Large intestine (tissue), 3 donors: ENCODE data around the gene GLYATL1B. TPM values are rescaled to one million over a fixed set of nuclear protein-coding genes. Genes with fewer than 3 reads are reported as not detected.
"Not testable (repeated sequence)": the region's sequence is repeated elsewhere in the genome, so short reads cannot be mapped to it uniquely, and the experiment has no call there.

ENCODE experiments used
- DNase-seq, 2 donors: peaks; one replicate each; pipeline versions ENCODE4 v3.0.0 to v3.0.0-alpha.2; 2013
- H3K27ac ChIP-seq: one replicate; pipeline ENCODE4 v1.5.1; 2013; ENCODE audit warnings: low read length
- H3K27me3 ChIP-seq: 2 replicates; pipeline ENCODE4 v1.6.1; 2013; ENCODE audit warnings: low read length; ENCODE audit not compliant: control insufficient read depth, insufficient read depth
- H3K36me3 ChIP-seq: 2 replicates; pipeline ENCODE4 v1.6.1; 2013; ENCODE audit warnings: low read length; ENCODE audit not compliant: control insufficient read depth, insufficient read depth
- H3K4me1 ChIP-seq: one replicate; pipeline ENCODE4 v1.6.1; 2013; ENCODE audit warnings: low read length; ENCODE audit not compliant: control insufficient read depth, insufficient read depth
- H3K4me3 ChIP-seq: one replicate; pipeline ENCODE4 v1.5.1; 2013; ENCODE audit warnings: low read length
- H3K9me3 ChIP-seq: one replicate; pipeline ENCODE4 v1.6.1; 2013; ENCODE audit warnings: mild to moderate bottlenecking, low read depth, low read length, moderate library complexity; ENCODE audit not compliant: control insufficient read depth
- WGBS: methylation state at CpG from one replicate; pipeline ENCODE4 v1.1.5; 2013; ENCODE audit warnings: low lambda C conversion rate; ENCODE audit not compliant: insufficient coverage; 5-methylcytosine and 5-hydroxymethylcytosine counted together
- polyA plus RNA-seq: library from polyadenylated mRNA; unstranded; fragments of 120-200 nt; gene quantifications from one replicate; pipeline ENCODE4 v1.2.1, GENCODE V29; 2013

GLYATL1B gene
- polyA plus RNA-seq, 1 donor = not detected

DNA sequence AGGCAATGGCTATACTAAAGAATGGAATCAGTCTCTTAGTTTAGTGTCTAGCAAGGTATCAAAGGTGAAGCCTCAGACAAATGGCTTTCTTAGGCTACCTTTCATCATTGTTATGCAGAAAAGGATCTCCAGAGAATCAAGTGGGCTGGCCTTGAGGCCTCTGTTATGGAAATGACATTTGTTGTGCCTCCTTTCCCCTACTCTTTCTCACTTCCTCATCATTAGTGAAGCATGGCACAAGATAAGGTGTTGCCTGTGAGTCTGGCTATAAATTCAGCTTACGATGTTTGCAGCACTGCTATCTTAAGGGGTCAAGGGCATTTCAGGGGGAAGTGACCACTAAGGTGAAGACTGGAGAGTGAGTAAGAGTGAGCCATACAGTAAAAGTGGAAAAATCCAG, 9.1 kb downstream of the GLYATL1B start:
- DNase-seq, H3K27me3 ChIP-seq, H3K9me3 ChIP-seq, H3K27ac ChIP-seq, H3K4me3 ChIP-seq, H3K4me1 ChIP-seq, H3K36me3 ChIP-seq: not testable (repeated sequence)
- WGBS = no CpG with 5 or more reads among the region's 1 CpG

GRCh38 chr11:59095972-59096575, 10.0 kb downstream of the GLYATL1B start:
- not testable (repeated sequence) for H3K27ac ChIP-seq, DNase-seq, H3K36me3 ChIP-seq, H3K9me3 ChIP-seq, H3K4me1 ChIP-seq, H3K27me3 ChIP-seq, H3K4me3 ChIP-seq
- no CpG with 5 or more reads among the region's 5 CpGs for WGBS

GRCh38 chr11:59097113-59097708, 11.1 kb downstream of the GLYATL1B start:
- Histone ChIP-seq H3K4me1 (no peaks in the 10 kb centered on the region), H3K27ac (no peak overlapping the region), H3K9me3 (no peaks in the 10 kb centered on the region), H3K36me3 (no peaks in the 10 kb centered on the region), H3K4me3 (no peak overlapping the region), H3K27me3 (no peaks in the 10 kb centered on the region)
- no CpG with 5 or more reads among the region's 5 CpGs for WGBS
- peak; percentile 35 to 44 for DNase-seq

DNA sequence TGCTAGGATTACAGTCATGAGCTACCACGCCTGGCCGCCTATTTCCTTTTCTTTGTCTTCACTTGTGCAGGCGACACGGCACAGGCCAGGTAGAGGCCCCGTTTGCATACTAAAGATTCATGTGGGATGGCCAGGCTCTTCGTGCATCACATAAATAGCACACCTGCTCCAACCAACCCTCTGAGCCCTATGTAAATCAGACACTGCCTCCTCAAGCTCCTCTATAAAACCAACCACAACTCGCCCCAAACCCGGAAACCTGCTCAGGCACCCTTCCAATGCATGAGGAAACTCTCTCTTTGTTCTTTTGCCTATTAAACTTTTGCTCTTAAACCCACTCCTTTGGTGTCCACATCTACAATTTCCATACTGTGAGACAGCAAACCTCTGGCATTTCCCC, 11.8 kb downstream of the GLYATL1B start:
- not testable (repeated sequence) for H3K9me3 ChIP-seq, H3K4me3 ChIP-seq, H3K27ac ChIP-seq, H3K36me3 ChIP-seq, H3K27me3 ChIP-seq, DNase-seq, H3K4me1 ChIP-seq
- no CpG with 5 or more reads among the region's 8 CpGs for whole genome bisulfite sequencing

GRCh38 chr11:59102259-59102765, 16.2 kb downstream of the GLYATL1B start:
- Histone ChIP-seq H3K9me3 (no peaks in the 10 kb centered on the region), H3K27ac (no peak overlapping the region), H3K27me3 (no peaks in the 10 kb centered on the region), H3K4me3 (peak overlapping the region; percentile 50), H3K4me1 (peaks cover 9% of the 10 kb centered on the region), H3K36me3 (no peaks in the 10 kb centered on the region)
- WGBS = no CpG with 5 or more reads among the region's 23 CpGs
- peak; percentile 56 to 75 for DNase-seq

DNA sequence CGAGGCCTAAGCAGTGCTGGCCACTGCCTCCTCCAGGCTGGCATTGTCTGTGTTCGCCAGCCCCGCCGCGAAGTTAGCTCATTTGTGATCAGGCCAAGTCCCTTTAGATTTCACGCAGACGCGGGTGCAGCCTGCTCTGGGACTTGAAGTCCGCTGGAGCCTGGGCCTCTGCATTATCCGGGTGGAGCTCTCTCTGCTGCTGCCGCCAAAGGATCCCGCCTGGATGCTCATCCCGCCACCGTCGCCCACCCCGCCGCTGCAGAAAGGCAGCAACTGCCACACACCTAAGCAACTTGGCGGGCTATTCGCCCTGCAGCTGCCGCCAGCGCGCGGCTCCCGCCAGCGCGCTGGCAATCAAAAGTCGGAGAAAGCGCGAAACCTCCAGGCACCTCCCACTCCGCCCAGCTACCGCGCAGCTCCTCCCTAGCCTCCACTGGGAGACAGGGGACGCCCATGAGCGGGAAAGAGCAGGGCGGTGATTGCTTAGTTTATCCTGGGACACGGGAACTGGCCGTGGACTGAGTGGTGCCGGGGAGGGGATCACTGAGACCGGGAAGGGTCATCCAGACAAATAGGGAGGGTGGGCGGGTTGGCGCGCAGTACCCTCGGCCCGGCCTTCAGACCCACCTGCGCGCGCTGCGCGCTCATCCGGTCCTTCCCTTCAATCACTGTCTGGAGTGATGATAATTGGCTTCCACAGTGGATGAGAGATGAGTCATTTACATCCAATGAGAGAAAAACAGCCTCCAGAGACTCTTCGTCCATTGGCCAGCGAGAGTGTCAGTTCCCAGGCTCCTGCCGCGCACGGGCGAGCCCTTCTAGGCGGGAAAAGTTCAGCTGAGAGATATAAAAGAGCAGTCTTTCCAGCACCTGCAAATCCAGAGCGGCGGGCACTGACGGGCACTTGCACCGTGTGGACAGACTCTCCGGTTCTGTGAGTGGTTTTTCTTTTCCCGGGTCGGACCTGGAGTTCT, 20.5 kb downstream of the GLYATL1B start, which contains the start of gene FAM111B:
Gene FAM111B (plus strand): TSS at position 875 of the 974 bp plus-strand sequence. CDS start 2,389 bp downstream, outside the sequence.
- H3K9me3 ChIP-seq = no peaks in the 10 kb centered on the region
- H3K36me3 ChIP-seq = no peaks in the 10 kb centered on the region
- no peaks in the 10 kb centered on the region for H3K27me3 ChIP-seq
- DNase-seq = peak; percentile 87 to 93
- H3K4me1 ChIP-seq = peaks cover 13% of the 10 kb centered on the region
- H3K4me3 ChIP-seq = peak within 1 kb of the TSS; percentile 50
- WGBS = no CpG with 5 or more reads among the region's 64 CpGs
- H3K27ac ChIP-seq = peak within 1 kb of the TSS; percentile 34

DNA sequence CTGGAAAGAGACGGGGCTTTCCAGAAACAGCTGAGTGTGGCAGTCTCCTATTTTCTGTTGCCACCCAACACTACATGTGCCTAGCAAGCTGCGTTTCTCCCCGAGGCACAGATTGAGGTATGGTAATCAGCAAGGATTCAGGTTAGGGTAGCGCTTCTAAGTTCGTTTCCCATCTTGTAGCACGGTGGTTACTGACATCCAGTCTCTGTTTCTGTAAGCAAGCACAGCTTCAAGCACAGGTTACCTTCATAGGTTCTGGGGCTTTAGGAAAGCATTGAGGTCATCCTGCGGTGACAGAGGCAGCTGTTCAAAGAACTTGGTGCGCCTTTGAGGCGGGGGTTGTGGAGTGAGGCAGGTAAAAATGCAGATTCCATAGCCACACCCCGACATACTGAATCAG, 21.6 kb downstream of the GLYATL1B start:
- peak overlapping the region; percentile 50 for H3K4me3 ChIP-seq
- peak in 1 of 2 donors; percentile 23 for DNase-seq
- H3K4me1 ChIP-seq, H3K27ac ChIP-seq, H3K27me3 ChIP-seq, H3K9me3 ChIP-seq, H3K36me3 ChIP-seq: not testable (repeated sequence)
- no CpG with 5 or more reads among the region's 10 CpGs for WGBS

GRCh38 chr11:59112494-59112893, 26.4 kb downstream of the GLYATL1B start:
- Histone ChIP-seq H3K36me3 (peaks cover 7% of the 10 kb centered on the region), H3K9me3 (no peaks in the 10 kb centered on the region), H3K4me1 (peaks cover 2% of the 10 kb centered on the region), H3K27me3 (no peaks in the 10 kb centered on the region), H3K4me3 (no peak overlapping the region), H3K27ac (no peak overlapping the region)
- WGBS = no CpG with 5 or more reads among the region's 2 CpGs
- DNase-seq = no peak

GRCh38 chr11:59114344-59114743, 28.2 kb downstream of the GLYATL1B start:
- 100% methylated on average over 1 of the region's 3 CpGs for WGBS
- H3K9me3 ChIP-seq = peaks cover 8% of the 10 kb centered on the region
- H3K4me3 ChIP-seq = no peak overlapping the region
- DNase-seq = no peak
- no peak overlapping the region for H3K27ac ChIP-seq
- H3K36me3 ChIP-seq = peaks cover 7% of the 10 kb centered on the region
- H3K4me1 ChIP-seq = no peaks in the 10 kb centered on the region
- no peaks in the 10 kb centered on the region for H3K27me3 ChIP-seq

DNA sequence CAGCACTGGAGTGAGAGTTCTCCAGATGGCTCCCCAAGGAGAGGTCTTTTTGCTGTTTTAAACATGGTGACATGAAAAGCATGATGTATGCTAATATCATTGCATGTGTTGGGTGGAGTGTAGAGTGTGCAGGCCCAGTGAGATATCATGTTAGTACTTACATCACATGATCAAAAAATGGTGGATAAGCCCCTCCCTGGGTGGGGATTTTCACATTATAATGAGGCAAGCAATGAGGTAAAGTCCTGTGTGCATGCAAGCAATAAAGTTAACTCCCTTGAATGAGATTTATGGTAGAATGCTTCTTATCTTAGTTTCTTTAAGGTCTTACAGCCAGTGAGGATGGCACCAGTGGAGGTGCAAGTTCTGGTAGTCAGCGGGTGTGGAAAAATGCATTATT, 29.4 kb downstream of the GLYATL1B start:
- no peak overlapping the region for H3K4me3 ChIP-seq
- peaks cover 7% of the 10 kb centered on the region for H3K36me3 ChIP-seq
- H3K4me1 ChIP-seq = no peaks in the 10 kb centered on the region
- peaks cover 10% of the 10 kb centered on the region for H3K9me3 ChIP-seq
- H3K27me3 ChIP-seq = no peaks in the 10 kb centered on the region
- no CpG with 5 or more reads among the region's 1 CpG for WGBS
- DNase-seq = peak; percentile 26 to 62
- peak overlapping the region; percentile 77 for H3K27ac ChIP-seq
